SU-DHL-6 (cell line): ENCODE results near the gene B4GALT3.

Experiments used
- CTCF ChIP-seq: fragments of 200-600 bp; sonication (generic); IDR thresholded peaks from one replicate; pipeline ENCODE4 v1.5.1; 2017; ENCODE audit warnings: antibody characterized with exemption, mild to moderate bottlenecking, low read length, moderate library complexity; ENCODE audit not compliant: insufficient read depth, poor library complexity, severe bottlenecking
- EZH2phosphoT487 ChIP-seq: fragments of 200-600 bp; sonication (generic), shearing (Covaris generic); conservative IDR thresholded peaks from 2 replicates; pipeline ENCODE4 v1.6.1; 2018; ENCODE audit warnings: mild to moderate bottlenecking, antibody characterized with exemption, low read length, moderate library complexity, mixed read lengths

- TF ChIP-seq CTCF (no peak), EZH2phosphoT487 (no peak)
These were observed 16.4 kb upstream of the B4GALT3 start for GRCh38 chr1:161193561-161194235.
